ENCODE results near the gene PTPRG. TPM values are rescaled to one million over a fixed set of nuclear protein-coding genes. Genes with fewer than 3 reads are reported as not detected.

The PTPRG gene
- total and polyA plus RNA-seq, 2 donors (not counting 3 experiments of a cell fraction or from before 2014, with no cell fraction given), result 8.9 to 39.1 TPM

DNA sequence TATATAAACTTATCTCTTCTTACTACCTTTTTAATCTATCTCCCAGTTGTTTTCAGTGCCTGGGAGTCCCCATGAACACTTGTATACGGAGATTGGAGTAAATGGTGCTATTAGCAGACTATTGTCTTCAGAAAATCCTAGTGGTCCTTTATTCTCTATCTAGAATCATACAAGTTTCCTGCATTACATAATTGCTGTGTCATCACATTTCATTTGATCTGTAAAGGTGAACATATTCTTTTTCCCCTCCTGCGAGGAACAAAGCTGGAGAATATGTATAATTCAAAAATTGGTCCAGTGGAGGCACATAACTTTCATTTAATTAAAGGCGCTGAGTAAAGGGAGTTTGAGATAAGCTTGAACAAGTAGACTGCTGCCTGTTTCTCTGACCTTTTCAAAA, 487.2 kb downstream of the PTPRG start:
- no peak overlapping the region for H2AFZ ChIP-seq (ENCODE audit: low read depth, low read length)
- H3K4me2 ChIP-seq (ENCODE audit: insufficient read depth, low read length), result no peak overlapping the region
- no peak overlapping the region for H3K4me3 ChIP-seq (replicated peaks in 1 of 3; ENCODE audit: insufficient read depth in 1 of 3, low read depth in 1 of 3, low read length in 3 of 3)
- POLR2A ChIA-PET, result no interaction called here
- H3K79me2 ChIP-seq (ENCODE audit: control insufficient read depth, insufficient read depth, low read length), result no peaks in the 10 kb centered on the region
- no peaks in the 10 kb centered on the region for H3K36me3 ChIP-seq (ENCODE audit: control insufficient read depth in 2 of 2, extremely low read depth in 1 of 2, insufficient read depth in 2 of 2, low read length in 2 of 2)
- H3K4me1 ChIP-seq (ENCODE audit: control insufficient read depth, extremely low read depth, insufficient read depth, low read length), result no peaks in the 10 kb centered on the region
- CTCF ChIA-PET, result no interaction called here
- H3K9ac ChIP-seq (replicated peaks; ENCODE audit: extremely low read depth, insufficient read depth, low read length), result no peak overlapping the region
- no peak for FAIRE-seq
- no peak for DNase-seq (ENCODE audit: low read depth, low spot score)
- no peaks in the 10 kb centered on the region for H3K9me3 ChIP-seq (replicated peaks; ENCODE audit: control insufficient read depth, insufficient read depth, low read length)
- TF ChIP-seq EZH2 (IDR thresholded peaks at IDR 0.05; ENCODE audit: borderline replicate concordance, low read depth, low read length, severe bottlenecking) (no peak), GATA2 (IDR thresholded peaks at IDR 0.05; ENCODE audit: insufficient read depth, insufficient read length, low read depth, low read length) (no peak), POLR2AphosphoS5 (IDR thresholded peaks at IDR 0.05; ENCODE audit: insufficient read depth, low read depth, low read length) (no peak), FOS (IDR thresholded peaks at IDR 0.05; ENCODE audit: borderline replicate concordance, insufficient read depth, low read length) (no peak), MYC (IDR thresholded peaks at IDR 0.05; ENCODE audit: low read depth, low read length) (no peak), JUN (IDR thresholded peaks at IDR 0.05; ENCODE audit: borderline replicate concordance, insufficient read depth, insufficient read length, low read depth) (no peak), POLR2A (IDR thresholded peaks at IDR 0.05; ENCODE audit: low read depth, low read length) (no peak)
- TF ChIP-seq, protein P1, sequence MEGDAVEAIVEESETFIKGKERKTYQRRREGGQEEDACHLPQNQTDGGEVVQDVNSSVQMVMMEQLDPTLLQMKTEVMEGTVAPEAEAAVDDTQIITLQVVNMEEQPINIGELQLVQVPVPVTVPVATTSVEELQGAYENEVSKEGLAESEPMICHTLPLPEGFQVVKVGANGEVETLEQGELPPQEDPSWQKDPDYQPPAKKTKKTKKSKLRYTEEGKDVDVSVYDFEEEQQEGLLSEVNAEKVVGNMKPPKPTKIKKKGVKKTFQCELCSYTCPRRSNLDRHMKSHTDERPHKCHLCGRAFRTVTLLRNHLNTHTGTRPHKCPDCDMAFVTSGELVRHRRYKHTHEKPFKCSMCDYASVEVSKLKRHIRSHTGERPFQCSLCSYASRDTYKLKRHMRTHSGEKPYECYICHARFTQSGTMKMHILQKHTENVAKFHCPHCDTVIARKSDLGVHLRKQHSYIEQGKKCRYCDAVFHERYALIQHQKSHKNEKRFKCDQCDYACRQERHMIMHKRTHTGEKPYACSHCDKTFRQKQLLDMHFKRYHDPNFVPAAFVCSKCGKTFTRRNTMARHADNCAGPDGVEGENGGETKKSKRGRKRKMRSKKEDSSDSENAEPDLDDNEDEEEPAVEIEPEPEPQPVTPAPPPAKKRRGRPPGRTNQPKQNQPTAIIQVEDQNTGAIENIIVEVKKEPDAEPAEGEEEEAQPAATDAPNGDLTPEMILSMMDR (IDR thresholded peaks at IDR 0.05; ENCODE audit: extremely low read depth in 1 of 2, insufficient read depth in 1 of 2, low read depth in 1 of 2, low read length in 2 of 2), result no peak
- TF ChIP-seq, protein P2, sequence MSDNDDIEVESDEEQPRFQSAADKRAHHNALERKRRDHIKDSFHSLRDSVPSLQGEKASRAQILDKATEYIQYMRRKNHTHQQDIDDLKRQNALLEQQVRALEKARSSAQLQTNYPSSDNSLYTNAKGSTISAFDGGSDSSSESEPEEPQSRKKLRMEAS (IDR thresholded peaks at IDR 0.05; ENCODE audit: insufficient read depth, insufficient read length), result no peak
- no peaks in the 10 kb centered on the region for H3K27me3 ChIP-seq (ENCODE audit: control insufficient read depth in 2 of 2, insufficient read depth in 2 of 2, low read length in 2 of 2)
- no peaks in the 10 kb centered on the region for H3K9me1 ChIP-seq (replicated peaks; ENCODE audit: control insufficient read depth, extremely low read depth, insufficient read depth, low read length)
- no peak overlapping the region for H3K27ac ChIP-seq (ENCODE audit: insufficient read depth, low read depth, low read length)
- intact Hi-C loops (cut with micrococcal nuclease) (no loop called here), dilution Hi-C loops (cut with MboI; ENCODE audit: extremely low pct_ligation_motif_present, low sequenced_read_pairs) (no loop called here)
- no TSS peak for BruUV-seq (replicated peaks)
- H4K20me1 ChIP-seq (replicated peaks; ENCODE audit: control insufficient read depth, extremely low read depth, insufficient read depth, low read length), result no peaks in the 10 kb centered on the region
